HG03378 (cell line): ENCODE results near the gene ANKRD36.
"Not testable (repeated sequence)": the region's sequence is repeated elsewhere in the genome, so short reads cannot be mapped to it uniquely, and the experiment has no call there.

ENCODE experiments used
- ATAC-seq: cut with Tn5 transposase; IDR thresholded peaks from one replicate; pipeline ENCODE4 v1.9.1; 2021; ENCODE audit warnings: mild to moderate bottlenecking, moderate library complexity; ENCODE audit not compliant: unreplicated experiment

The ANKRD36 gene

GRCh38 chr2:97268075-97268591, 155.2 kb downstream of the ANKRD36 start:
- ATAC-seq, result not testable (repeated sequence)

- not testable (repeated sequence) for ATAC-seq
Observed at GRCh38 chr2:97276232-97276798, 163.4 kb downstream of the ANKRD36 start.

- not testable (repeated sequence) for ATAC-seq
Observed at GRCh38 chr2:97285187-97285586, 172.2 kb downstream of the ANKRD36 start.

DNA sequence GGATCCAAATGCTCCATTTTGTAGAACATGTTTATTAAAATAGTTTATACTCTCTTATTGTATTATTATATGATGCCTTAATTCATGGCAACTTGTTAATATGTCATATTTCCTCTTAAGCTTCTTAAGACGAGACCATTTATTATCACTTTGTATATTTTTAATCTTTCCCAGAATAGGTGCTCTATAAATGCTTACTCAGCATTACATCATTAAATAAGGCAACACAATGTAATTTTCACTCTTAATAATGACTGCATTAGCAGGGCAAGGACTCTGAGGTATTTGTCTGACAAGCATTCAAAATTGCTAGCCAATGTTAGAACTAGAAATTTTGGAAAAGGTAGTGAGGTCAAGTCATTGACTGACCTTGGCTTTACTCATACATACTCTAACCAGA, 180.7 kb downstream of the ANKRD36 start:
- not testable (repeated sequence) for ATAC-seq
